ENCODE measurements around the gene CARD9.

CARD9 gene

GRCh38 chr9:136349546-136349945, 23.9 kb downstream of the CARD9 start:
- H3K27ac ChIP-seq = no peak overlapping the region
- no peaks in the 10 kb centered on the region for H3K9me3 ChIP-seq
- no peak overlapping the region for H3K4me3 ChIP-seq (ENCODE audit: low read depth in 1 of 2, low read length in 1 of 2)

GRCh38 chr9:136348691-136349090, 24.8 kb downstream of the CARD9 start:
- Histone ChIP-seq H3K27me3 (no peaks in the 10 kb centered on the region), H3K36me3 (no peaks in the 10 kb centered on the region), H3K9me3 (no peaks in the 10 kb centered on the region), H3K27ac (no peak overlapping the region), H3K4me3 (ENCODE audit: low read depth in 1 of 2, low read length in 1 of 2) (no peak overlapping the region), H3K4me1 (ENCODE audit: control insufficient read depth in 1 of 2, insufficient read depth in 1 of 2, low read depth in 1 of 2, low read length in 1 of 2) (no peaks in the 10 kb centered on the region)
- TF ChIP-seq CTCF (IDR thresholded peaks at IDR 0.05) = no peak

More at GRCh38 chr9:136349546-136349945, 23.9 kb downstream of the CARD9 start:
- TF ChIP-seq CTCF (IDR thresholded peaks at IDR 0.05) = no peak
- H3K4me1 ChIP-seq (ENCODE audit: control insufficient read depth in 1 of 2, insufficient read depth in 1 of 2, low read depth in 1 of 2, low read length in 1 of 2) = no peaks in the 10 kb centered on the region
- no peaks in the 10 kb centered on the region for H3K27me3 ChIP-seq
- no peaks in the 10 kb centered on the region for H3K36me3 ChIP-seq

- no peak for TF ChIP-seq CTCF (IDR thresholded peaks at IDR 0.05)
- H3K4me1 ChIP-seq (ENCODE audit: control insufficient read depth in 1 of 2, insufficient read depth in 1 of 2, low read depth in 1 of 2, low read length in 1 of 2) = peaks cover 0 to 6% of the 10 kb centered on the region in 2 experiments
Observed at GRCh38 chr9:136347472-136348256, 25.8 kb downstream of the CARD9 start.

GRCh38 chr9:136346927-136347465, 26.5 kb downstream of the CARD9 start:
- no peak overlapping the region for H3K27ac ChIP-seq
- H3K4me3 ChIP-seq (ENCODE audit: low read depth in 1 of 2, low read length in 1 of 2) = no peak overlapping the region
- no peaks in the 10 kb centered on the region for H3K9me3 ChIP-seq
- peaks cover 3 to 11% of the 10 kb centered on the region in 2 experiments for H3K4me1 ChIP-seq (ENCODE audit: control insufficient read depth in 1 of 2, insufficient read depth in 1 of 2, low read depth in 1 of 2, low read length in 1 of 2)
- TF ChIP-seq CTCF (IDR thresholded peaks at IDR 0.05) = no peak
- H3K27me3 ChIP-seq = no peaks in the 10 kb centered on the region
- no peaks in the 10 kb centered on the region for H3K36me3 ChIP-seq

More at GRCh38 chr9:136347472-136348256, 25.8 kb downstream of the CARD9 start:
- H3K27me3 ChIP-seq = no peaks in the 10 kb centered on the region
- H3K9me3 ChIP-seq = no peaks in the 10 kb centered on the region
- no peak overlapping the region for H3K27ac ChIP-seq
- no peaks in the 10 kb centered on the region for H3K36me3 ChIP-seq
- no peak overlapping the region for H3K4me3 ChIP-seq (ENCODE audit: low read depth in 1 of 2, low read length in 1 of 2)

GRCh38 chr9:136346157-136346481, 27.4 kb downstream of the CARD9 start:
- no peaks in the 10 kb centered on the region for H3K36me3 ChIP-seq
- TF ChIP-seq CTCF (IDR thresholded peaks at IDR 0.05) = no peak
- no peaks in the 10 kb centered on the region for H3K9me3 ChIP-seq
- H3K27ac ChIP-seq = no peak overlapping the region
- H3K27me3 ChIP-seq = no peaks in the 10 kb centered on the region
- peaks cover 3 to 11% of the 10 kb centered on the region in 2 experiments for H3K4me1 ChIP-seq (ENCODE audit: control insufficient read depth in 1 of 2, insufficient read depth in 1 of 2, low read depth in 1 of 2, low read length in 1 of 2)
- H3K4me3 ChIP-seq (ENCODE audit: low read depth in 1 of 2, low read length in 1 of 2) = no peak overlapping the region
